Fibroblast of skin of scalp (primary cell): Measurements from ENCODE around the gene SLC10A3.
A peak's percentile ranks its signal among the peaks of the same experiment; 100 is the strongest.

Source experiments
- DNase-seq: peaks from one replicate; pipeline ENCODE4 v3.0.0-alpha.2; 2013

The SLC10A3 gene

GRCh38 chrX:154483325-154483724 is 7.1 kb downstream of the SLC10A3 start:
- no peak for DNase-seq

- DNase-seq = no peak
These were observed 7.6 kb downstream of the SLC10A3 start for GRCh38 chrX:154482786-154483185.

DNA sequence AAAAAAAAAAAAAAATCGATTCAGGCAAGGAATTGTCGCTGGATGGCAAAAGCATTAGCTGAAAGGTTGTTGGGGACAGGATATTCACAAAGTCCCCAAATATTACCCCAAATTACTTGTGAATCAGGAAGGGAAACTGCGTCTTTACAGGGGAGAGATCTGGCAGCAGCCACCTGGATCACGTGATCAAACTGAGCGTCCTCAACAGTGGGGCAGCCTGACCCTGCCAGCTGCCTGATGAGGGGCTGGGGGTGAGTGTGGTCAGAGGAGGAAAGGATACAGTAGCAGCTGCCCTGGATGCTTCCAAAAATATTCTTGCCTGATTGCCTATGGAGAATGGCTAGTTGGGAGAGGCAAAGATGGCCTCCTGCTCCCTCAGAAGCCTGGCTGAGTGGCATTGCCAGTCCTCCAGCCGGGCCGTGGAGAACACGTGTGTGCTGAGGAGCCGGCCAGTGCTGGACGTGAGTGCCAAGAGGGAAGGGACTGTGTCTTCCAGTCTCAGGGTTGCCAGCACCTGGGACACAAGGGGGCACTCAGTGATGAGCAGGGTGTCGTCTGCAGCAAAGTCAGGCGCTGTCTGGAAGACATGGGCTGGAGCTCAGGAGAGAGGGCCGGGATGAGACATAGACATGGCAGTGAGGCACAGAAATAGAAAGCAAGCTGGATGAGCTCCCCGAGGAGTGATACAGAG is 8.4 kb downstream of the SLC10A3 start:
- no peak for DNase-seq

- no peak for DNase-seq
These were observed 9.2 kb downstream of the SLC10A3 start for GRCh38 chrX:154481195-154481594.

DNA sequence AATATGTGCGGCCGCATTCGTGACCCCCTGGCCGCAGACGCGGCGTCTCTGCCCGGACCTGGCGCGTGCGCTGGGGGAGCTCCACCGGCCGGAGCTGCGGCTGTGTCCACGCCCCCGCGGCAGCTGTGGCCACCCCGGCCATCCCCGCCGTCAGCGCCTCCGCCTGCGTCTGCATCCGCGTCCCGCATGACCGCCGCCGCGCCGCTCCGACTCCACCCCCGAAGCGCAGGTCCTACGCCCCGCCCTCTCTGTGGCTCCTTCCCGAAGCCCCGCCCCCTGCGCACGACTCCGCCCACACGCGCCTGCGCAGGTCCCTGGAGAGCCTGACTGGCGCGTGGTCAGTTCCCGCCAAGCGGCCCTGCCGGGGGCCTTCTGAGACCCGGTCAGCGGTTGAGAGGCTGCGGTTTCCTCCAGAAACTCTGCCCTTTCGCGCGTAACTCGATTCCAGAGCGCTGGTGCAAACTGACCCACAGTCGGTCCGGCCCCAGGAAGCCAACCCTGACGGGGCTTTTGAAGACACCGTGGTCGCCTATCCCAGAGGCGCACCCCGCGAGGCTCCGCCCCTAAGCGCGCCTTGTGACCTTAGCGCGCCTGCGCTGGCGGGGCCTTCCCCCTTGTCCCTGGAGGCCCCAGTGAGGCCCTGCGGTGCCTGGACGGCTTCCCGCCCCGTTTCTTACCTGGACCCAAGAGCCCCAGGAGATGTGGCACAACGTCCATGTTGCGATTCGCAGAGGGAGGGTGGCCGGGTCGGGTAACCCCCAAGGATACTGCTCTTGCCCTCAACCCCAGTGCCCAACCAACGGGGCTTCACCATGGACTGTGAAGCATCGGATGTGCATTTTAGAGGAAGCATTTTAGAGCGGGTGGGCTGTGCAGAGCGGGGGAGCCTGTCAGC is 11.5 kb downstream of the SLC10A3 start, which contains the start of gene LAGE3:
LAGE3 (minus strand) TSS at position 554 of the 895 bp plus-strand sequence; CDS start at position 188, 366 bp downstream.
- peak; percentile 87 for DNase-seq

GRCh38 chrX:154477891-154478477 is 12.4 kb downstream of the SLC10A3 start:
- DNase-seq = no peak

DNA sequence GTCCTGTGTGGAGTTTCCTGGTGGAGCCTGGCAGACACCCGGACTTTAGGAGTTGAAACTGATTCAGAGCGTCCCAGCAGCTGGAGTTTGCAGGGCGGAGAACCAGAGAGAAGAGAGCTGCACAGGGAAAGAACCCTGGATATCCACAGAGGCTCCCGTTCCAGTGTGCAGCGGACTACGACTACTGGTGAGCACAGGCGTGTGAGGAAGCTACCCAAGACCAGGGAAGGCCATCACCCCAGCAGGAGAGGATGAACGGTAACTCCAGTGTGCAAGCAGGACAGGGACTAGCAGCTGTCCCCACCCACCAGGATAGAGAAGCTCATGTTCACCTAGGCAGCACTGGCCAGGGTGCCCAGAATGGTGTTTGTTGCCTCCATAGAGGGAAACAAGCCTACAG is 13.6 kb downstream of the SLC10A3 start:
- DNase-seq = no peak

GRCh38 chrX:154473683-154474082 is 16.7 kb downstream of the SLC10A3 start:
- no peak for DNase-seq

DNA sequence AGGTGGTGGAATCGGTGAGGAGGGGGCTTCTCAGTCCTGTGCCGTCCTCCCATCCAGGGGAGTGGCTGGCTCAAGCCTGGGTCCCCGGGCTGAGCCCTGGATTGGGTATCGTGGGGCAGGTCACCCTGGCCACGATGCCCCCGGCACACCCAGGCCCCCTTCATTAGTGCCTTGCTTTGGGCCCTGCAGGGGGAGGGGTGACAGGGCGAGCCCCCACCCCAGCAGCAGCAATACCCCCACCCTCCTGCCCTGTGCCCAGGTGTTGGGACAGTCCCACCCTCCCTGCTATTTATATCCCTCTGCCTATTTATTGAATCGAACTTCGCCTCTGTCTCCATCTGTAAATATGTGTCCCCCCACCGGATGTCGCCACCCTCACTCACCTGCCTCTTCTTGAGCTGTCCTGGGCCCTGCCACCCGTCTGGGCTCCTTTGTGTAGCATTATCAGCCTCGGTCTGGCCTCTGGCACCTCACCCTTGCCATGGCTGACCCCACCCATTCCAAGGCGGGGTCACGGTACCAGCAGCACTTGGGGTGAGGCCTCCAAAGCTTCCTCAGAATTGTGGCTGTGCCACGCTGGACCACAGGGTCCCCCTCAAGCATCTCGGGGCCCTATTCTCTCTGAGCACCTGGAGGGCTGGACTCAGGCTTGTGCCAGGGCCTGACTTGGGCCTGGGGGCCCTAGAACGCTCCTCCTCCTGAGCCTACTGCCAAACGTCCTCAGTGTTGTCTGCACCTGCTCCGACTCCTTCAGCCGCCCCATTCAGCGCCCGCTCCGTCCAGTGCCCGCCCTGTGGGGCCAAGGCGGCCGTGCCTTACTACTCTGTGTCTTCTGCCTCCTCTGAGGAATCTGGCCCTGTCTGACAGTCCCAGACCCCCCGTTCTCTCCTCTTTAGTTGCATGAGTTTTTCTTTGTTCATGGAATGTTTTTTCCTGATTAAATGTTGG is 17.5 kb downstream of the SLC10A3 start:
- DNase-seq = no peak

GRCh38 chrX:154471839-154472684 is 18.4 kb downstream of the SLC10A3 start:
- no peak for DNase-seq

GRCh38 chrX:154470914-154471568 is 19.4 kb downstream of the SLC10A3 start:
- no peak for DNase-seq

GRCh38 chrX:154470434-154470833 is 20.0 kb downstream of the SLC10A3 start:
- DNase-seq = no peak

GRCh38 chrX:154469880-154470279 is 20.5 kb downstream of the SLC10A3 start:
- no peak for DNase-seq

DNA sequence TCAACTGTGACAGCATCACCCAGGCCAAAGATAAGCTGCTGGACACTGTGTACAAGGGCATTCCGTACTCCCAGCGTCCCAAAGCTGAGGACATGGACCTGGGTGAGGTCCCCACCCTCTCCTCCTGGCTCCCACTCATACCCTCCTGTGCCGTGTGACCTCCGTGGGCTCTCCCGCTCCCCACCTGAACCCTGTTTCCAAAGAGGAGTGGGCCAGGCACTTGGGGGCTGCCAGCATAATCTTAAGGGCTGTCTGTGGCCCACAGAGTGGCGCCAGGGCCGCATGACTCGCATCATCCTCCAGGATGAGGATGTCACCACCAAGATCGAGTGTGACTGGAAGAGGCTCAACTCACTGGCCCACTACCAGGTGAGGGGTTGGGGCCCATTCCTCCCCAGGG is 21.3 kb downstream of the SLC10A3 start:
- no peak for DNase-seq

DNA sequence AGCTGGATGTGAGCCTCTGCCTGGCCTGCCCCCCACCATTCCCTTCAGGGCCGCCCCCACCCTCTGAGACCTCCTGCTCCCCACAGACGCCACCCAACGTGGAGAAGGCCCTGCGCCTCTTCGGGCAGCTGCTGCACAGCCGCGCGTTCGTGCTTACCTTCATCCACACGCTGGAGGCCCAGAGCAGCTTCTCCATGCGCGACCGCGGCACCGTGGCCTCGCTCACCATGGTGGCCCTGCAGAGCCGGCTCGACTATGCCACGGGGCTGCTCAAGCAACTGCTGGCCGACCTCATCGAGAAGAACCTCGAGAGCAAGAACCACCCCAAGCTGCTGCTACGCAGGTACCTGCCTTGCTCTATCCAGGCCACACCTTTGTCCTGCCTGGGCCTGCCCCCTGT is 22.2 kb downstream of the SLC10A3 start:
- DNase-seq = no peak

DNA sequence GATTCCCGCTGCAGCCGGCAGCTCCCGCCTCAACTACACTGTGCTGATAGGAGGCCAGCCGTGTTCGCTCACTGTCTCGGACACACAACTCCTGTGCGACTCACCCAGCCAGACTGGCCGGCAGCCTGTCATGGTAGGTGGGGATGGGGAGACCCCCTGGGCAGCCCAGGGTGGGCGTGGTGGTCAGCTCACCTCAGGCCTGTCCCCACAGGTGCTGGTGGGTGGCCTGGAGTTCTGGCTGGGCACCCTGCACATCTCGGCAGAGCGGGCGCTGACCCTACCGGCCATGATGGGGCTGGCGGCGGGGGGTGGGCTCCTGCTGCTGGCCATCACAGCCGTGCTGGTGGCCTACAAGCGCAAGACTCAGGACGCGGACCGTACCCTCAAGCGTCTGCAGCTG is 22.9 kb downstream of the SLC10A3 start:
- DNase-seq = no peak

GRCh38 chrX:154466907-154467306 is 23.5 kb downstream of the SLC10A3 start:
- no peak for DNase-seq

GRCh38 chrX:154466036-154466435 is 24.4 kb downstream of the SLC10A3 start:
- DNase-seq = no peak

GRCh38 chrX:154465601-154466000 is 24.8 kb downstream of the SLC10A3 start:
- DNase-seq = no peak

- DNase-seq = no peak
These were observed 25.5 kb downstream of the SLC10A3 start for GRCh38 chrX:154464806-154465365.
